ENCODE measurements around the gene SSPN.

- TF ChIP-seq EZH2 (IDR thresholded peaks at IDR 0.05; ENCODE audit: low read depth, unreplicated experiment) (no peak), REST (IDR thresholded peaks at IDR 0.05; ENCODE audit: unreplicated experiment) (no peak), CTCF (conservative IDR thresholded peaks at IDR 0.05; ENCODE audit: low read depth in 2 of 2) (no peak), POLR2AphosphoS5 (IDR thresholded peaks at IDR 0.05; ENCODE audit: low read depth) (no peak), NANOG (IDR thresholded peaks at IDR 0.05; ENCODE audit: borderline replicate concordance) (no peak), ZNF114 (CRISPR knock-in tag; IDR thresholded peaks at IDR 0.05) (no peak), JUNB (IDR thresholded peaks at IDR 0.05; ENCODE audit: unreplicated experiment) (no peak), EZH2phosphoT487 (IDR thresholded peaks at IDR 0.05; ENCODE audit: unreplicated experiment) (no peak), ETS1 (IDR thresholded peaks at IDR 0.05) (no peak), CREB1 (CRISPR knock-in tag; IDR thresholded peaks at IDR 0.05; ENCODE audit: low read depth) (no peak), STAT1 (IDR thresholded peaks at IDR 0.05; ENCODE audit: unreplicated experiment) (no peak), ZNF331 (CRISPR knock-in tag; IDR thresholded peaks at IDR 0.05; ENCODE audit: low read depth) (no peak)
Measured at GRCh38 chr12:26287671-26288381, 92.5 kb downstream of the SSPN start.
